Measurements from ENCODE around the gene ZNF343.

- TF ChIP-seq EZH2 (IDR thresholded peaks at IDR 0.05; ENCODE audit: low read length, missing control alignments) = no peak
- TF ChIP-seq, protein P1, sequence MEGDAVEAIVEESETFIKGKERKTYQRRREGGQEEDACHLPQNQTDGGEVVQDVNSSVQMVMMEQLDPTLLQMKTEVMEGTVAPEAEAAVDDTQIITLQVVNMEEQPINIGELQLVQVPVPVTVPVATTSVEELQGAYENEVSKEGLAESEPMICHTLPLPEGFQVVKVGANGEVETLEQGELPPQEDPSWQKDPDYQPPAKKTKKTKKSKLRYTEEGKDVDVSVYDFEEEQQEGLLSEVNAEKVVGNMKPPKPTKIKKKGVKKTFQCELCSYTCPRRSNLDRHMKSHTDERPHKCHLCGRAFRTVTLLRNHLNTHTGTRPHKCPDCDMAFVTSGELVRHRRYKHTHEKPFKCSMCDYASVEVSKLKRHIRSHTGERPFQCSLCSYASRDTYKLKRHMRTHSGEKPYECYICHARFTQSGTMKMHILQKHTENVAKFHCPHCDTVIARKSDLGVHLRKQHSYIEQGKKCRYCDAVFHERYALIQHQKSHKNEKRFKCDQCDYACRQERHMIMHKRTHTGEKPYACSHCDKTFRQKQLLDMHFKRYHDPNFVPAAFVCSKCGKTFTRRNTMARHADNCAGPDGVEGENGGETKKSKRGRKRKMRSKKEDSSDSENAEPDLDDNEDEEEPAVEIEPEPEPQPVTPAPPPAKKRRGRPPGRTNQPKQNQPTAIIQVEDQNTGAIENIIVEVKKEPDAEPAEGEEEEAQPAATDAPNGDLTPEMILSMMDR (conservative IDR thresholded peaks at IDR 0.05 in 1 of 2, IDR thresholded peaks at IDR 0.05 in 1 of 2; ENCODE audit: low read depth in 1 of 2, low read length in 2 of 2) = no peak
These were observed 48.5 kb downstream of the ZNF343 start for GRCh38 chr20:2459981-2460751.
